Right lobe of liver (tissue), 4 donors: ENCODE data around the gene PRR13.

Source experiments
- POLR2A ChIP-seq: fragments of 450-650 bp; IDR thresholded peaks from one replicate; pipeline ENCODE4 v1.6.1; 2017; ENCODE audit warnings: antibody characterized with exemption, mild to moderate bottlenecking
- TF ChIP-seq, protein P1 (sequence below), 4 donors: fragments of 200-600 bp in 3 of 4; fragments of 450-650 bp in 1 of 4; IDR thresholded peaks; one replicate each; pipeline versions ENCODE4 v1.5.1 to v1.8.0; 2016 to 2022; ENCODE audit warnings: antibody characterized with exemption in 4 of 4, mild to moderate bottlenecking in 2 of 4
- donor health status: DM: no; HTN: no; CAD: no.
- donor health status: DM: no; HTN: no; CAD: no.
- donor health status: DM: no; HTN: yes; CAD: no.

- TF ChIP-seq POLR2A = no peak
- TF ChIP-seq, protein P1, sequence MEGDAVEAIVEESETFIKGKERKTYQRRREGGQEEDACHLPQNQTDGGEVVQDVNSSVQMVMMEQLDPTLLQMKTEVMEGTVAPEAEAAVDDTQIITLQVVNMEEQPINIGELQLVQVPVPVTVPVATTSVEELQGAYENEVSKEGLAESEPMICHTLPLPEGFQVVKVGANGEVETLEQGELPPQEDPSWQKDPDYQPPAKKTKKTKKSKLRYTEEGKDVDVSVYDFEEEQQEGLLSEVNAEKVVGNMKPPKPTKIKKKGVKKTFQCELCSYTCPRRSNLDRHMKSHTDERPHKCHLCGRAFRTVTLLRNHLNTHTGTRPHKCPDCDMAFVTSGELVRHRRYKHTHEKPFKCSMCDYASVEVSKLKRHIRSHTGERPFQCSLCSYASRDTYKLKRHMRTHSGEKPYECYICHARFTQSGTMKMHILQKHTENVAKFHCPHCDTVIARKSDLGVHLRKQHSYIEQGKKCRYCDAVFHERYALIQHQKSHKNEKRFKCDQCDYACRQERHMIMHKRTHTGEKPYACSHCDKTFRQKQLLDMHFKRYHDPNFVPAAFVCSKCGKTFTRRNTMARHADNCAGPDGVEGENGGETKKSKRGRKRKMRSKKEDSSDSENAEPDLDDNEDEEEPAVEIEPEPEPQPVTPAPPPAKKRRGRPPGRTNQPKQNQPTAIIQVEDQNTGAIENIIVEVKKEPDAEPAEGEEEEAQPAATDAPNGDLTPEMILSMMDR (IDR thresholded peaks at IDR 0.05) = no peak
These were observed 15.3 kb downstream of the PRR13 start for GRCh38 chr12:53456654-53457366.
